AG08395 (cell line): ENCODE data around the gene PHKA2.

Experiments
- DNase-seq: peaks from one replicate; pipeline ENCODE4 v3.0.0; 2012; ENCODE audit warnings: mixed read lengths, low spot score

PHKA2 gene

GRCh38 chrX:18971506-18971905 lies 12.4 kb downstream of the PHKA2 start:
- no peak for DNase-seq

DNA sequence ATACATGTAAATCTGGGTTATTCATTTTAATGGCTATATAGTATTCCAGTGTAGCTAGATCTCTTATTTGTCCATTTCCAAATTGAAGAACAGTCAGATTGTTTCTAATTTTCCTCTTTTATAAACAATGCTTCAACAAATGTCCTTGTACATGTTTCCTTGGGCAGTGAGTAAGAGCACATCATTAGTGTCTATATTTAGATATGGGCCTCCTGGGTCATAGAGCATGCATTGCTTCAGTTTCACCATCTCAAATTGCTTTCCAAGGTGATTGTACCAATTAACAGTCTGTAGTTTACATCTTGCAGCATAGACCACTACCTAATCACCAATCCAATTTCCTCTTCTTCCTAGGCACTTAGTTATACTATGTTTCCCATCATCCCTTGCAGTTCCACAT lies 13.4 kb downstream of the PHKA2 start:
- DNase-seq, result no peak

DNA sequence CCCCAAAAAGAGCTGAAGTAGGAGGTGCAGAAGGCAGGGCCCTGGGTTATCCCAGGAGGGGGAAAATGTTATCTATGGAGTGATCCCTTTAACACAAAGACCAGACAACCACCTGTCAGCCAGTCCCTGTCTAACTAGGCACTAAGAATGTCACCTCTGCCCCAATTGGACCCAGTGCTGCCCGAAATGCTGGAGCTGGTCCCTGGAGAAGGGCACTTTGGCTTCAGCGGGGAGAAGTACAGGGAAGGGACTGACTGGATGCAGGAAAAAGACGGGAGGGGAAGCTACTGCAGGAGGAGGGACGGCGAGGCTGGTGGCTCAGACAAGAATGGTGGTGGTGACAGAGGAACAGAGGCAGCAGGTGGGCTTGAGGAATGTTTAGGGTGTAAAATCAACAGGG lies 17.3 kb downstream of the PHKA2 start:
- DNase-seq, result no peak

GRCh38 chrX:18964901-18965300 lies 19.0 kb downstream of the PHKA2 start:
- DNase-seq, result no peak

- DNase-seq, result no peak
Measured at GRCh38 chrX:18964026-18964425, 19.9 kb downstream of the PHKA2 start.

- no peak for DNase-seq
Measured at GRCh38 chrX:18962329-18962728, 21.6 kb downstream of the PHKA2 start.

DNA sequence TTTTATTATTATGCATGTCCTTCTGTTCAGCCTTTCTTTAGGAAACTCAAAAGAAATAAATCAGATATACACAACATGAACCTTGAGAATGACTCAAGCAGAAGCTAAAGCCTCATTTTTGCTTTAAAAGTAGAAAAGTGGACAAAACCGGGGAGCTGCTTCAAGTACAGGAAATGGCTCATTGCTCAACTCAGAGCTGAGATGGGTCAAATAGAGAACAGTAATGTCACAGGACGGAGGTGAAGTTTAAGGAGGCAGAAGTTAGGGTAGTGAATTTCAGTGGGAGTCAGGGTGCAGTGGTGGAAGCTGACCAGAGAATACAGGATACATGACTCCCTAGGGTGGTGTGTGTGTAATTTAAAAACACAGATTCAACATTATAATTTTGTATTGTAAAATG lies 22.2 kb downstream of the PHKA2 start:
- DNase-seq, result no peak

GRCh38 chrX:18956303-18957032 lies 27.4 kb downstream of the PHKA2 start:
- no peak for DNase-seq

- no peak for DNase-seq
Measured at GRCh38 chrX:18955676-18956075, 28.2 kb downstream of the PHKA2 start.

- no peak for DNase-seq
Measured at GRCh38 chrX:18951032-18951431, 32.9 kb downstream of the PHKA2 start.

- DNase-seq, result no peak
Measured at GRCh38 chrX:18949944-18950301, 34.0 kb downstream of the PHKA2 start.

GRCh38 chrX:18949291-18949943 lies 34.5 kb downstream of the PHKA2 start:
- DNase-seq, result no peak

- no peak for DNase-seq
Measured at GRCh38 chrX:18946611-18947010, 37.3 kb downstream of the PHKA2 start.

DNA sequence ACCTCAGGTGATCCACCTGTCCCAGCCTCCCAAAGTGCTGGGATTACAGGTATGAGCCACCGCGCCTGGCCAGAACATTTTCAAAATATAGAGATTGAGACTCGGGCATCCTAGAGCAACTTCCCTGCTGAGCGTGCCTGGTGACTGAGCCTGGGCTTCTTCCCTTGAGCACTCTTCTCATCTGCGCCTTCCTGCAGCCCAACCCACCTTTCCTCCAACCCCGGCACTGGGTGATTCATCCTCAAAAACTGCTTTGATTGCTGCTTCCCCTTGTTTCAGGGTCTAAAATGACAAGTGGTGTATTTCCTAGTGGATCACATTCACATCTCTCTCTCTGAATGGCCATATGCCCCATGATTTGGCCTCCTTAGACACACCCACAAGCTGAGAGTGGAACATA lies 37.8 kb downstream of the PHKA2 start:
- no peak for DNase-seq

DNA sequence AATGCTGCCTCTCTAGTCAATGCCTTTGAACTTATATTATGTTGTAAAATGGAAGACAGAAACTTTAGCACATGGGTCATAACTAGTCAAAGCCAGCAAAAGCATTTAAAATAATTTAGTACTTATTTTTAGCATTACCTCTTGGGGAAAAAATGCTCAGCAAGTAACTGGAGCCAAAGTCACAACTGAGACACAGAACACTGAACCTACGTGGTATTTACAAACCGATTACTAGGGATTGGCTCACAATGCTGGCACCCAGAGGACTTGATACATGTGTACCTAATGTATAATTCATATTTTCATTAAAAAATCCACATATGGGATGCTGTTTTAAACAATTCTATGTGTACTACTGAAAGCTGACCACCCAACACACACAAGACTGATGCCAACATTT lies 38.4 kb downstream of the PHKA2 start:
- no peak for DNase-seq

GRCh38 chrX:18944482-18944881 lies 39.4 kb downstream of the PHKA2 start:
- DNase-seq, result no peak

- DNase-seq, result no peak
Measured at GRCh38 chrX:18941896-18942295, 42.0 kb downstream of the PHKA2 start.

- DNase-seq, result no peak
Measured at GRCh38 chrX:18938710-18939109, 45.2 kb downstream of the PHKA2 start.

- no peak for DNase-seq
Measured at GRCh38 chrX:18937173-18937572, 46.7 kb downstream of the PHKA2 start.

DNA sequence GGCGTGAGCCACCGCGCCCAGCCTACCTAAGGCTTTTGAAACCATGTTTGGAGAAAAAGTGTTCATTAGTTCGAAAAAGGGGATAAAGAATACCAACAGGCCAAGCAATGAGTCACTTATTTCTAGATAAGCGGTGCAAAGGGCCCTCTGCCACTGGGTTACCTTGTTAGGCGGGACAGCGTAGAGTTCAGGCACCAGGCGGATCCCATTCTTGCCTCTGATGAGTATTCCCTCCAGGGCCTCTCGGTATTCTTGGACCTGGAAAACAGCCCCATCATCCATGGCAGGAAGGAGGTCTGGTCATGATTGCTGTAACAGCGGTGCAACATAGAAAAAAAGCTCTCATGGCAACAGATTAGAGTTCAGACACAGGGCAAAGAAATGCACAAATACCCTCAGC lies 48.0 kb downstream of the PHKA2 start:
- DNase-seq, result no peak

DNA sequence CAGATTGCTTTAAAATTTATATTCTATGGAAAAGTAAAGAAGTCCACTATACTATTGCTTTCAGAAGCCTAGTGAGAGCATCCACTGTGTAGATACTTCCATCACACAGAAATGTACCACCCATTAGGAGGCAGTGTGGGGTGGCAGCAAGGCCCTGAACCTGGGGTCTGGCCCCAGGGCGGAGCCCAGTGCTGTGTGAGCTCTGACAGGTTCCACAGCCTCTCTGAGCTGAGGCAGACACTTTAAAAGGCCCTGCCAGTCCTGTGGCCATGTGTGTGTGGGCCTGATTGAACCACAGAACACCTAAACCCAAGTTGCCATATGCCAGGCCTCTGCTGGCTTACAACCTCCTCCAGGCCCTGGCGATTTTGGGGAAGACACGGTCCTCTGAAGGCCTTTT lies 49.2 kb downstream of the PHKA2 start:
- DNase-seq, result no peak

GRCh38 chrX:18933617-18934016 lies 50.3 kb downstream of the PHKA2 start:
- no peak for DNase-seq

DNA sequence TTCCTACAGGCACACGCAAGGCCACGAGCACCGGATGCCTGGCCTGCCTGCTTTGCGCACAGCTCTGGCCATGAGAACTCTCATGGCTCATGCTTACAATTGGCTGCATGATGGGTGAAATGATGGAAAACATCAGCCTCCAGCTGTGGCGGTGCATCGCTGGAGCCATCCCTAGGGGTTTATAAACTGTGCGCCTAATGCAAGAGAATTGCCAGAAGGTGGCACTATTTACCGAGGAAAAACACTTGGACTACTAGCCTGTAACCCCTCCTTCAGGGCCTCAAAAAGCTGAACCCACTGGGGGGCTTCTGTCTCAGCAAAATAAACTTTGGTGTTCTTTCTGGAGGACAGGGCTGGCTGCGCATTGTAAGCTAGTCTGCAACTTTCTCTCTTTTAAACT lies 51.9 kb downstream of the PHKA2 start:
- DNase-seq, result peak; percentile 10

GRCh38 chrX:18929775-18930174 lies 54.1 kb downstream of the PHKA2 start:
- DNase-seq, result no peak
